Germinal center (tissue), 1 donor: ENCODE results near the gene CSTF2T.
"Not testable (repeated sequence)": the region's sequence is repeated elsewhere in the genome, so short reads cannot be mapped to it uniquely, and the experiment has no call there.

ENCODE experiments used
- DNase-seq: peaks from one replicate; pipeline ENCODE4 v3.0.0; 2012; ENCODE audit warnings: mixed read lengths, low spot score

Gene CSTF2T

DNA sequence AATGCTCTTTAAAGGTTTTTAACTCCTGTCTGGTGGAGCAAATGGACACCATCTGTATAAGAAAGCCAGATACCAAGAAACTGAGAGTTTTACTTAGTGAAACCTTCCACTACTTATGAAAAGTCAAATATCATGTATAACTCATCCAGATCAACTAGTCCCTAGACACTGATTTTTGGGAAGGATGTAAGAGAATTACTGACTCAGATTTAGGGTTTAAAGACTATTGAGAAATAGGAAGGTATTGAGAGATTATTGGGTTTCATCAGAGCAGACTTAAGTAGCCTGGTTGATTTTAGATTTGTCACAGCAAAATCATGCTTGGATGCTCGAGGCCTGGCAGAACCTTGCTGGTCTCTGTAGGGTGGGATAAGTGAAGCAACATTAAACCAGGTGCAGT lies 3.1 kb downstream of the CSTF2T start:
- DNase-seq: no peak

DNA sequence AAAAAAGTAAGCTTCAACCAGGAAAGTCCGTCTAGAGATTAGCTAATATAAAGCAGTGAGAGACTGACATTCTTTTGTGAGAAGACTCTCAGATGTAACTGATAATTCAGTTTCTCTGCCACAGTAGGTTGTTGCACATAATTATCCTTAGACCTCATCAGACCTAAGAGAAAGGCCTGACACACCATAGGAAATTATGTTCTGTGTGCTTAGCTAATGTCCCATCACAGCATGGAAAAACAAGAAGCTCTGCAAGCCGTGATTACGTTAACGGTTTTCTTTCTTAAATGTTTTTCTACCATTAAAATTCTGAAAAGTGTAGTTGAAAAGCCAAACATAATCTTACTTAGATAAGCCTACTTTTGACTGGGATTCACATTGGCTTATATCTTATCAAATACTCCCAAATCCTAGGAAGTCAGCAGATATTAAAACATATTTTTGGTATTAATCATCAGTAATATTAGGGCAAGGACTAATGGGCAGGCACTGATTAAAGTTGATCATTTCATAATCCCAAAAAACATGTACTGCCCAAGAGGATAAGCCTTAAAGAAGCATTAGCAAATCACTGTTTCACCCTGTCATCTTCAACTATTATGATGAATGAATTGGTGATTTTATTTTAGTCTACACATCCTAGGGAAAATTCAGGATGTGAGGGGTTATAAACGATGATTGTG lies 5.2 kb downstream of the CSTF2T start:
- no peak for DNase-seq

DNA sequence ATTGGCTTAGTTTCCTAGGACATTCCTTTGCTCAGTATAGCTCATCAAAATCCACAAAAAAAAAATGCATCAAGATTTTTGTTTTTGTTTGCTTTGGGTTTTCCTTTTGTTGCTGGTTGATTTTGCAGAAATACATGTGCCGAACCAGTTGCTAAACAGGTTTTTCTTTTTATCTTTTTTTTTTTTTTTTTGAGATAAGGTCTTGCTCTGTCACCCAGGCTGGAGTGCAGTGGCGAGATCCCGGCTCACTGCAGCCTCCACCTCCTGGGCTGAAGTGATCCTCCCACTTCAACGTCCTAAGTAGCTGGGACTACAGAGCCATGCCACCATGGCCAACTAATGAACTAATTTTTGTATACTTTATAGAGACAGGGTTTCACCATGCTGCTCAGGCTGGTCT lies 8.3 kb downstream of the CSTF2T start:
- DNase-seq: no peak

DNA sequence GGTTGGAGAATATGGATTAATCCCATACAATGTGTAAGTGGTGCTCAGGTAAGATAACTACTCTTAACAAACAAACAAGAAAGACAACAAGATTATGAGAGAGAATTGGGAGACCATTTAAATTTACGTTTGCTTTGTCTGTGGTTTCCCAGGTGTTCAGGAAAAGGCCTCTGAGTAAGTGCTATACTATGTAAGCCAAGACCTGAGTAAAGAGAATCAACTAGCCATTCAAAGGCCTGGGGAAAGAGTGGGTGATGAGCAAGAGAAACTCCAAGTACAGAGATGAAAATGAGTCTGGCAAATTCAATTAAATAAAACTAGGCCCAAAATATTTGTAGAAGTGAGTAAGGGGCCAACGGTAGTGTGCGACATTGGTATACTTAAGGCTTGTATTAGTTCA lies 9.9 kb downstream of the CSTF2T start:
- no peak for DNase-seq

DNA sequence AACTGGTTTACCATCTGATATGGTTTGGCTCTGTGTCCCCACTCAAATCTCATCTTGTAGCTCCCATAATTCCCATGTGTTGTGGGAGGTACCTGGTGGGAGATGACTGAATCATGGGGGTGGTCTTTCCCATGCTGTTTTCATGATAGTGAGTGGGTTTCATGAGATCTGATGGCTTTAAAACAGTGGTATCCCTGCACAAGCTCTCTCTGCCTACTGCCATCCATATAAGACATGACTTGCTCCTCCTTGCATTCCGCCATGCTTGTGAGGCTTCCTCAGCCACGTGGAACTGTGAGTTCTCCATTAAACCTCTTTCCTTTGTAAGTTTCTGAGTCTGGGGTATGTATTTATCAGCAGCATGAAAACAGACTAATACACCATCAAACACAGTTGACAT lies 10.6 kb downstream of the CSTF2T start:
- DNase-seq: not testable (repeated sequence)

DNA sequence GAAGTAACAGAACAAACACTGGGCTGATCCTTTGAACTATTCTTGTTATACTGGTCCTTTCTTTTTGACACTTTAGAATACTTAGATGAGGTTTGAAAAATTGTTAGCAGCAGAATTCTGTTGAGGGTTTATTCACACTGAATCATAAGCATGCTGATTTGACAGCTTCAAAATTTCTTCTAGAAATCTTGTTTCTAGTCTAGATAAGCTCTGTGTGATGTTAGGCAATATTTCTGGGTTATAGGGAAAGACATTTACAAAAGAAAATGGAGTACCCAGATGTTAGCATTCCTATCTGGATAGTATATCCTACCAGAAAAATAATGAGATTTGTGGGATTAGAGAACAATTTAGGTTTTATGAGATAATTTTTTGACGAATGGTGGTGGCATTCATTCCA lies 12.1 kb downstream of the CSTF2T start:
- no peak for DNase-seq

DNA sequence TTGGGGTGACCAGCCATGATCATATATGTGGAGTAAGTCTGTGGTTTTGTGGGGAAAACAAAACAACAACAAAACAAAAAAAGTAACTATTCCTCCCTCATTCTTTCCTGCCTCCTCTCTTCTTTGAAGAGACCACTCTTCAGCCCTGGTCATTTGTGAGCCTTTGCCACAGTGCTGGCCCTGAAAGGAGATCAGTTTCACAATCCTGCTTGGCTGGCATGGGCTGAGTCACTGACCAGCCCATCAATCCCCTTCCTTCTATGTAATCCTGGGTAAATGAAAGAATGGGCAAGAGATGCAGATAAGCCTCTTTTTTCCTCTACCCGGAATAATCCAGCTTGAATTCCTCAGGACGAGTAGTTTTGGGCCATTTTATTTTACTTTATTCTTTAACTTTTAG lies 13.6 kb downstream of the CSTF2T start:
- DNase-seq: no peak

DNA sequence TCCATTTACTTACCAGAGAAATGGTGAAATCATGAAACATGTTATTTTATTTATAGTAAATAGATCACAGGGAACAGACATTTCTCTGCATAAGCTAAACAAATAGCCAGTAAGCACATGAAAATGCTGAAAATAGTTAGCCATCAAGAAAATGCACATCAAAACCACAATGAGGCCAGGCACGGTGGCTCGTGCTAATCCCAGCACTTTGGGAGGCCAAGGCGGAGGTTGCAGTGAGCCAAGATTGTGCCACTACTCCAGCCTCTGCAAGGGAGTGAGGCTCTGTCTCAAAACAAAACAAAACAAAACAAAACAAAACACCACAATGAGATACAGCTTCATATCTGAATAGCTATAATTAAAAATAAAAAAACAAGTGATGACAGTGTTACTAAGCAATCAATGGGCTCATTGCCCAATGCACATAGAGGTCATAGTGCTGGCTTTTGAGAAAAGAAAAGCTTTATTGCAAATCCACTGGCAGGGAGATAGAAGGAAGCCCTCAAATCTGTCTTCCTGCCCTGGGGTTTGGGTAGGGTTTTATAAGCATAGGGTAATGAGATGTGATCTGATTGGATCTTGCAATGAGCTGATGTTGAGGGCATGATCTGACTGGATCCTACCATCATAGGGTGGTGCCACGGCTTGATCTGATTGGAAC lies 16.2 kb downstream of the CSTF2T start:
- DNase-seq: no peak

DNA sequence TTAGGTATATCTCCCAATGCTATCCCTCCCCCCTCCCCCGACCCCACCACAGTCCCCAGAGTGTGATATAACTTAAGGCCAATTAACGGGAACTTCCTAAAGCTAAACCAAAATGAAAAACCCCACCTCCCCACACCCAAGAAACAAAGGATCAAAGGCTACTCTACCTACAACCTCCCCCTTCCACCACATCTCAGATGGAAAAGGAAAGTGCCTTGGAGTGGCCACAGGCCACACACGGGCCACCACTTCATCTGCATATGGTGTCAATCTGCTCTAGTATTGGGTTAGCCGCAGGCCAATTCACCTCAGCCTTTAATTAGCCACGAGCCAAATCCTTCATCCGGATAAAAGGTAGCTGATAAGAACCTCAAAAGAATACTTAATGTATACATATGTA lies 19.6 kb downstream of the CSTF2T start:
- no peak for DNase-seq

DNA sequence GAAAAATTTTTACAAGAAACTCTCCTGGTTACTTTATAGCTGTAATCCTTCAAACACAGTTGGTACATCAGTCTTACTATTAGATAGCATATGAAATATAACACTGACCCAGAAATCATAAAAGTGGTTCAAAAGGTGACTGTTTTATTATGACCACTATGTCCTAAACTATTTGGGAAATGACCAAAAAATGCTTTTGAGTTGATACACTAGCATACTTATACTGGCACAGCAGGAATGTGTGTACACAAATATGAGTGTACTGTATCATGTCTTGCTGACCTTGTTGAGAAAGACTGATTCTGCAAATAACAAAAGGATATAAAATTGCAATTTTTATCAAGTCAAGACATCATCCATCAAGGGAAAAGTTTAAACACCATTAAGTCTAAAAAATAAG lies 24.3 kb downstream of the CSTF2T start:
- DNase-seq: no peak

DNA sequence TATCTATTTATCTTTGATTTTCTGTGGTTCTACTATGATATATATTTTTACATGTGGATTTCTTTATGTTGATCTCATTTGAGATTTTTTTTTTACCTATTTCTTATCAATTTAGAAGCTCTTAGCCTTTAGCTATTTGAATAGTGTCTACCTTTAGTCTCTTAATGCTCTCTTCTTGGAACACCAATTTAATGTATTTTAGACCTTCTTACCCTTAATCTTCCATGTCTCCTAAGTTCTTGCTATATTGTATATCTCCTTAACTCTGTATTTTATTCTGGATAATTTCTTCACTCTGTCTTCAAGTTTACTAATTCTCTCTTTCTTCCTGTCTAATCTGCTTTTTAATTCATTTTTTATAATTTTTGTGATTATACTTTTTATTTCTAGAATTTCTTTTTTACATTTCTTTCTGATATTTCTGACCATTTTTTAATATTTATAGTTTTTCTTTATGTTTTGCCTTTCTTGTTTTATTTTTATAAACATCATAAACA lies 27.3 kb downstream of the CSTF2T start:
- no peak for DNase-seq

DNA sequence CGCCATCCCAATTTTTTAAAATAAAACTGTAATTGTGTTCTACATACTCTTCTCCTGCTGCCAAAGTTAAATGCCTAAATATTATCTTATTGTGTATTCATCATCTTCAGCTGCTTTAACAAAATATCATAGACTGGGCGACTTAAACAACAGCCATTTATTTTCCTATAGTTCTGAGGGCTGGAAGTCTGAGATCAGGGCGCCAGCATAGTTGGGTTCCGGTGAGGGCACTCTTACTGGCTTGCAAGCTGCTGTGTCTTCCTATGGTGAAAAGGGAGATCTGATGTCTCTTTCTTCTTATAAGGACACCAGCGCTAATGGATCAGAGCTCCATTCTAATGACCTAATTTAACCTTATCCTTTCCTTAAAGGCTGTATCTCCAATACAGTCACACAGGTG lies 30.4 kb downstream of the CSTF2T start:
- no peak for DNase-seq

DNA sequence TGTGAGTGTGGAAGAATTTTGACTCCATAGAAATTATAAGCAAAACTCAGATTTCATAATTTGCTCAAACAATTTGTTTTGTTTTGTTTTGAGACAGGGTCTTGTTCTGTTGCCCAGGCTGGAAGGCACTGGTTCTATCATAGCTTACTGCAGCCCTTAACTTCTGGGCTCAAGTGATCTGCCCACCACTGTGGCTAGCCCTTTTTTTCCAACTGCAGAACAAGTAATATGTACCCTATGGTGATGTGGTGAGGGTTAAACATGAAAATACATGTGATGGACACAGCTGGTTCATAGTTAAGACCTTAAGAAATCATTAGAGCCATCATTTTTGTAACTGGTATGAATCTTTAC lies 31.1 kb downstream of the CSTF2T start:
- DNase-seq: no peak

DNA sequence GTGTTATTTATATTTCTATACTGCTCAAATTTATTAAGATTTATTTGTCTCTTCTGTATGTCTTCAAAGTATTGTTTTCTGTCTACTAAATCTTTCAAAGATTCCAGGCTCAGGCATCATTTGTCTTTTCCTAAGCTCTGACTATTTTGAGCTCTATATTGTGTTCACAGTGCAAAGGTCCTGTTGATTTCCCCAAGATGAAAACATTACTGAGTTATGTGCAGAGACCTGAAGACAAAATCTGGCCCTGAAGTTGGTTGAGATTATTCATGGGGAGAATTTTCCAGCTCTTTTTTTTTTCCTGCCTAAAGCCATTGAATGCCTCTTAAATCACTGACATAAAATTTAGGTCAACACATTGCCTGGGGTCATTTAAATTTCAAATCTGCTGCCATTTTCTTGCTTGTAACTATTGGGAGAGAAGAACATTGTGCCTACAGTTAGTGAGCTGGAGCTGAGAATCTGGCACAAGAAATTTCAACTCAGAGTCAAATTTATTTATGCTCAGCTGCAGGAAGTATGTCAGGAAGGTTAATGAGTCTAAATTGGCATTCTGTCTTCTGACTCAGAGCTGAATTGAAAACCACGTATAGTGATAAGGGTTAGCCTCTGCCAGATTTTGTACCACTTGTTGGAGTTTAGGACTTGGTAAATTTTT lies 31.6 kb downstream of the CSTF2T start:
- DNase-seq: no peak

DNA sequence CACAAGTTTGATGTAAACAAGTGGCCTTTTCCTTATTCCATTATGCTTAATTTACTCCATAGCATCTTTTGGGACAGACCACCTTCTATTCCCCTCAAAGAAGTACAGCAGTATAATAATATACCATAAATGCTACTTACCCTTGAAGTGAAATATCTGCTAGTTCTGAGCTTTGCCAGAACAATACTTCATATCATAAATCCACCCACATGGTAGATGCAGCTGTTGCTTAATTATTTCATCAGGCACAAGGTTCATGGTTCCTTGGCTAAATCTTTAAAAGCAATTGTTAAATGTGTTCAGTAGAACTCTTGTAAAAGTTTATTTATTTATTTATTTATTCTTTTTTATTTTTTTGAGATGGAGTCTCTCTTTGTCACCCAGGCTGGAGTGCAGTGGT lies 32.9 kb downstream of the CSTF2T start:
- no peak for DNase-seq

DNA sequence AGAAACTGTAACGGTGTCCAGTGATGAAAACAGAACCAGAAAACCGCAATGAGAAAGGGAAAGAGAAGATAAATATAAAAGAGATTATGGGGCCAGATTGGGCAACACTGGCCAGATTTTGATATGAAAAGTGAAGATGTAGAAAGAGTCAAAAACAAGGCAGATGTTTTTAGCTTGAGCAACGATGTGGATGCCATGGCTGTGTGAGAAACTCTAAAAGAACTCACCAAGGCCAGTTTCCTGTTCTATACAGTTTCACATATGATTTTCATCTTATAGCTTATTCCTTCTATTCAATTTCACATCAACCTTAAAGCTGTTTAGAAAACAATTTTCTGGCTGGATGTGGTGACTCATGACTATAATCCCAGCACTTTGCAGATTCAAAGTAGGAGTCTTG lies 36.3 kb downstream of the CSTF2T start:
- no peak for DNase-seq

DNA sequence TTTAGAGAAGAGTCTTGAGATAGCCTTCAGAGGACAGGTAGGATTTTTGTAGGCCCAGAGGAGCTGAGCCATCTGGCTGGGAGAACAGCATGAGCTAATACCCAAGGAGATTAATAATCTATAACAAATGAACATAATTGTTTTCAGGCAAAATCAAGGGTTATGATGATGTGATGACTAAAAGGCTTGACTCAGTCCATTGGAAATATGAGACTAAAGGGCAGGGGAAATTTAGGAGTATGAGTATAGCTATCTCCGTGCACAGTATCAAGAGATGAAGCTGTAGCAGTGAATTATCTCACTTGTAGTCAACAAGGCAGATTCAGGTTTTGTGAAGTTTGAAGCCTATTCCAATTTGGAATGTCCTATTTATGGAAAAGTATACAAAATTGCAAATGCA lies 40.1 kb downstream of the CSTF2T start:
- DNase-seq: no peak

DNA sequence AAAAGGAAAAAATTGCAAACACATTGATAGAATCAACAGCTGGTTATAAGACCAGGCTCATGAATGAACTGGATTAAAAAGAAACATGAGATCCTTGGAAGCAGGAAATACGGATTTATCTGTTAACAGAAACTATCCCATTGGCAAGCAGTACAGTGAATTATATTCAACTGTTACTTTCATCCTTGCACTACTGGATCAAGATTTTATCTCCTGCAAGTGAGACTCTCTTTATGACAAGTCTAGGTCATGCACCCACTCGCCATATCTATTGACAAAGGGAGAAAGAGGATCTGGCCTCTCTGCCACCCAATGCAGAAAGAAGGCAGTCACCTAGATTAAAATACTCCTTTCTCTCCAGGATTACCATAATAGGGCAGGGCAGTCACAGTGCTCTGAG lies 41.4 kb downstream of the CSTF2T start:
- DNase-seq: no peak

DNA sequence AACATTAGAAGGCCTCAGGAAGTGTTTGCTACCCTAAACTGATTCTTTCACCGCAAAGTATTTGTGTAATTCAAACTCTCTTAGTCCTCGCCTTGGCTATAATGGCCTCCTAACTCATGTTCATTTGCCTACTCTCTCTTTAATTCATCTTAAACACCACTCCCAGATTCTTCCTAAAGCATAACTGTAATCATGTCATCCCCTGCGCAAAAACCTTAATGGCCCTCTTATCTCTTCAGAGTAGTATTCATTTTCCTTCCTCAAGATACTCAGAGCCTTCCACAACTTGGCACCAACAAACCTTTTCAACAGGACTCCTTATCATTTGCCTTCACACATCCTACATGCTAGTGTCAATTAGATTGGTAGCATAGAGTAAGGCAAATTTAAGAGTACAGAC lies 42.9 kb downstream of the CSTF2T start:
- DNase-seq: no peak

DNA sequence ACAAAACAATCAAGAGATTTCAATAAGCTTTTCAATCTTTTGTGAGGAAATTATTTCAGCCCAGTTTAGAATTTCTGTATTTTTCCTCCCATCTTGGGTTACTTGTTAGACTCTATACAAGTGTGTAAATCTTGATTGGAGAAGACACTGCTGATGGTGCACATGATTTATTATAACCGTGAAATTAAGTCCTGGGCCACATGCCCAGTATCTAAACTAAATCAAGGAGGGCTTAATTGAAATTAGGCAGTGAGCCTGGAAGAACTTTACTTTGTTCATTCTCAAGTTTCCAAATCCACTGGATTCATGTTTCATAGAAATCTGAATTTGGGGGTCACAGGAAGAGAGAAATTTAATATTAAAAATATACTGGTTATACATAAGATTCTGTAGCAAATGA lies 44.5 kb downstream of the CSTF2T start:
- no peak for DNase-seq

DNA sequence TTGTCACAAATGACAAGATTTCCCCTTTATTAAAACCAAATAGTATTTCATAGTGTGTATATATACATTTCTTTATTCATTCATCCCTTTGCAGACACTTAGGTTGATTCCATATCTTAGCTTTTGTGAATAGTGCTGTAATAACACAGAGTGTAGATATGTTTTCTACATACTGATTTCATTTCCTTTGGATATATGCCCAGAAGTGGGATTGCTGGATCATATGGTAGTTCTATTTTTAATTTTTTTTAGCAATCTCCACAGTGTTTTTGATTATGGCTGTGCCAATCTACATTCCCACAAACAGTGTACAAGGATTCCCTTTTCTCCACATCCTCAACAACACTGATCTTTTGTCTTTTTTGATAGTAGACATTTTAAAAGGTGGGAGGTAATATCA lies 46.4 kb downstream of the CSTF2T start:
- DNase-seq: no peak

DNA sequence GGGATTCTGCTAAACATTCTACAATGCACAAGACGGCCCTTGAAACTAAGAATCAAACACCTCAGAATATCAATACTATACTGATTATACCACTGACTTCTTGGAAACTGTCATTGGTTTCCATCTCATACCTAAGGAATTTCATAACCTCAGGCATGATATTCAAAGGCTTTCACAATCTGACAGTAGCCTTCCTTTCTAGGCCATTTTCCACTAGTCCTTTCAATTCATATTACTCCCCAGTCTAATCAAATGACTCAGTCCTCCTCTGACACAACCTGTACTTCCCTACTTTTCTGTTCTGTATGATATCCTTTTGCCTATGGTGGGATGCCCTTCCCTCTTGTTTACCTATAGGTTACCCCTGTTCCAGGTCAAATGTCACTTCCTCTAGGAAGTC lies 48.3 kb downstream of the CSTF2T start:
- DNase-seq: no peak

DNA sequence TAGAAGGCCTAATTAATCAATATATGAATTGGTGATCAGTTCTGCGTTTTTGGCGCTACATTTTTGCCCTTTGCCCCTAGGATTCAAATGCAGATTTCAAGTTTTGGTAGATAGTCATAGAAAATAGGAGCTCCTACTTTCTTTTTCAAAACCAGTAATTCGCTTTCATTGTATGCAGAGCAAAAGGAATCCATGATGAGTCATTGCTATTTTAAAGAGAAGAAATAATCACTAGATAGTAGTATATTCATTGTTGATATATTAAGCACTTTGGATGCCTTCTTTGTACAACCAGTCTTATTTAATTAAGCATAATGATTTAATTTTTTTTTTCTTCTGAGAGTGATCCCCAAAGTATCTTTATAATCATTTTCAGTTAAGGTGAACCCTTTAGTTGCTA lies 50.3 kb downstream of the CSTF2T start:
- DNase-seq: no peak
